Activated CD8-positive, alpha-beta T cell treated with anti-CD3 and anti-CD28 coated beads for 36 hours (primary cell): Measurements from ENCODE around the gene SCYL3. TPM values are rescaled to one million over a fixed set of nuclear protein-coding genes. Genes with fewer than 3 reads are reported as not detected.
"Not testable (repeated sequence)": the region's sequence is repeated elsewhere in the genome, so short reads cannot be mapped to it uniquely, and the experiment has no call there.

Experiments
- ATAC-seq: fragments of 200-7000 bp; cut with Tn5 transposase; one replicate; pipeline ENCODE4 v1.10.0; 2021; ENCODE audit warnings: mild to moderate bottlenecking, moderate library complexity
- CTCF ChIA-PET: fragments of 350-600 bp; sonication (Branson Sonifier 250); formaldehyde crosslinking; loops from one replicate; lab custom pipeline; 2021; ENCODE audit warnings: antibody characterized with exemption; lab: Charles Lee
- POLR2A ChIA-PET: fragments of 350-600 bp; sonication (Branson Sonifier 250); formaldehyde crosslinking; loops from one replicate; lab custom pipeline; 2021; ENCODE audit warnings: antibody characterized with exemption; lab: Charles Lee
- DNase-seq: peaks from one replicate; pipeline ENCODE4 v3.0.0-alpha.2; 2020
- H3K27ac Mint-ChIP-seq: one replicate; pipeline ENCODE4 v1.8.0; 2021; ENCODE audit warnings: mild to moderate bottlenecking, mixed read lengths
- H3K27me3 Mint-ChIP-seq: one replicate; pipeline ENCODE4 v1.8.0; 2021; ENCODE audit warnings: mixed read lengths
- H3K36me3 Mint-ChIP-seq: one replicate; pipeline ENCODE4 v1.8.0; 2021; ENCODE audit warnings: low read depth, mixed read lengths
- H3K4me1 Mint-ChIP-seq: one replicate; pipeline ENCODE4 v1.8.0; 2021; ENCODE audit warnings: low read depth, mixed read lengths
- H3K4me3 Mint-ChIP-seq: one replicate; pipeline ENCODE4 v1.8.0; 2021; ENCODE audit warnings: mild to moderate bottlenecking, moderate library complexity, mixed read lengths
- H3K9me3 Mint-ChIP-seq: one replicate; pipeline ENCODE4 v1.8.0; 2021; ENCODE audit warnings: mixed read lengths
- CTCF ChIP-seq: fragments of 200-600 bp; IDR thresholded peaks from one replicate; pipeline ENCODE4 v1.8.0; 2022; ENCODE audit warnings: antibody characterized with exemption, mild to moderate bottlenecking
- intact Hi-C: fragments of 100-400 bp; cut with micrococcal nuclease; formaldehyde crosslinking; loops from one replicate; pipeline ENCODE4 v1.10.0; 2022
- total RNA-seq, 2 experiments: library from RNA; stranded (reverse); gene quantifications; one replicate each; pipeline ENCODE4 v1.2.3, GENCODE V29; 2021

SCYL3 gene
- total RNA-seq, 2 experiments from 2014 or later, result 7.7 to 8.4 TPM

DNA sequence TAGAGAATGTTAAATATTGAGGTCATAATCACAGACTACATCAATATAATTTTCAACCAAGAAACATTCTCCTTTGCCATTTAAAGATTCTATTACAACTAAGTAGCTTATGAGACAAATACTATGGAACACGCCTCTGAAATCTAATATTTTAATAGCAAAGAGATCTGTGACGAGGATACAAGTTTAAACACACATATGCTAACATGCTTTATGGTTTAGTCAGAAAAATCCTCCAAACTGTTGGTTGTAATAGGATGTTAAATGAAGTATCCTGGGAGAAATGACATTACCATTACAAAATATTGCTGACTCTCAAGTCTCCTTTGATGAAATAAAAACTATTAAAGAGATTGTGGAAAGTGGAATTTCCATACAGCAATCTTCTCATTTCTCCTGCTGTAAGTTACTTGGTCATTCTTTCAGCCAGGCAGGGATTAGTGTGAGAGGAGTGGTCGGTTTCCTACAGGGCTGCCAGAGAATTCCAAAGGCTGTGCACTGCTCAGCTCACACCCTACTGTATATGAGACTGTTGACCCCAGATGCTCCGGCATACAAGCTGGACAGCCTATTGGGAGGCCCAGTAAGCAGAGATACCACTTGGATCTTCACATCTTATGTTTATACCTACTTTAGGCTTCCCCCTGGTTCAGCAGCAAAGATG, 26.6 kb downstream of the SCYL3 start:
- Mint-ChIP-seq H3K27me3 (no peaks in the 10 kb centered on the region), H3K4me1 (no peaks in the 10 kb centered on the region), H3K4me3 (no peak overlapping the region), H3K36me3 (peaks cover 59% of the 10 kb centered on the region), H3K9me3 (no peaks in the 10 kb centered on the region), H3K27ac (no peak overlapping the region)
- no peak for ATAC-seq
- POLR2A ChIA-PET, result no interaction called here
- intact Hi-C loops, result no loop called here
- CTCF ChIA-PET, result no interaction called here
- no peak for DNase-seq
- TF ChIP-seq CTCF, result no peak

DNA sequence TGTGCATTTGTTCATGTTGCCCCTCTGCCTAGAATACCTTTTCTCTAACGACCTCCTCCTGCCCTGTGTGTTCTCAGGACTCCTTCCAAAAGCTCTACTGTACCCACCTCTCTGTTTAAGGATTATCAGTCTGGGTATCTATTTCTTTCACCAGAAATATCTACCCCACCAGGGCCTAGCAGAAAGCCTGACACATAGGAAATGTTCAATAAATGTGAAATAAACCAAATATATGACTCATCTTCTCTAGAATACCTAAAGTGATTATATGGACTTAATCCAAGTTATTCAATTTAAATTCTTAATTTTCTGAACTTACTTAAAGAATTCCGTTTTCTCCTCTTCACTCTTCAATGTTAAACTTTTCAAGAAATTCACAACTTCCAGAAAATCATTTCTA, 27.1 kb downstream of the SCYL3 start:
- no peak for TF ChIP-seq CTCF
- ChIA-PET POLR2A (no interaction called here), CTCF (no interaction called here)
- Mint-ChIP-seq H3K27me3 (no peaks in the 10 kb centered on the region), H3K4me1 (no peaks in the 10 kb centered on the region), H3K27ac (no peak overlapping the region), H3K36me3 (peaks cover 55% of the 10 kb centered on the region), H3K4me3 (no peak overlapping the region), H3K9me3 (no peaks in the 10 kb centered on the region)
- ATAC-seq, result no peak
- intact Hi-C loops, result no loop called here
- DNase-seq, result no peak

GRCh38 chr1:169864531-169864930, 29.2 kb downstream of the SCYL3 start:
- CTCF ChIA-PET, H3K27me3 Mint-ChIP-seq, H3K4me3 Mint-ChIP-seq, H3K27ac Mint-ChIP-seq, intact Hi-C loops, H3K9me3 Mint-ChIP-seq, ATAC-seq, DNase-seq, H3K4me1 Mint-ChIP-seq: not testable (repeated sequence)
- H3K36me3 Mint-ChIP-seq, result peaks cover 52% of the 10 kb centered on the region
- POLR2A ChIA-PET, result interaction anchor here (1.2 to 1.4 kb wide), 2 partner anchors 8 to 31 kb away, joined by 3 read pairs; no protein-coding TSS in a partner anchor

- Mint-ChIP-seq H3K27me3 (no peaks in the 10 kb centered on the region), H3K4me1 (no peaks in the 10 kb centered on the region), H3K4me3 (no peak overlapping the region), H3K27ac (no peak overlapping the region), H3K9me3 (no peaks in the 10 kb centered on the region), H3K36me3 (peaks cover 42% of the 10 kb centered on the region)
- TF ChIP-seq CTCF, result no peak
- DNase-seq (no peak), ATAC-seq (no peak)
- ChIA-PET POLR2A (no interaction called here), CTCF (interaction anchor here (1.1 kb wide), 1 partner anchor 314 kb away, joined by 3 read pairs; no protein-coding TSS in a partner anchor)
- intact Hi-C loops, result no loop called here
Observed at GRCh38 chr1:169860750-169861149, 32.9 kb downstream of the SCYL3 start.

DNA sequence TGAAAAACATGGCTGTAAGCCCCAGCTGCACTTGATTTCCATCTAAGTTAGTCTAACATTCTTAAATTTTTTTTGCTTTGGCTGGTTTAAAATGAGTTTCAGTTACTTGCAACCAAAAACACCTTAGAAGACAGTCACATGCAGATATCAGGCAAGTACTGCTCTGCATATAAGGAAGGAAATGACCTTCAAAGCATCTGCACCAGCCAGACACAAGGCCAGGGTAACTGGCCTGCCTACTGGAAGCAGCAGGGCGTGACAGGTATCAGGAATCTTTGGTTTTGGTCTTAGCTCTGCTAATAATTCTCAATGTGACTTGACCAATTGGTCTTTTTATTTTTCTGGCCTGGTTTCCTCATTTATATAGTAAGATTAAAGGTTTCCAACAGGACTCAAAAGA, 33.5 kb downstream of the SCYL3 start:
- H3K36me3 Mint-ChIP-seq, result peaks cover 39% of the 10 kb centered on the region

More for the DNA sequence above, 33.5 kb downstream of the SCYL3 start:
- H3K4me3 Mint-ChIP-seq, result no peak overlapping the region
- ChIA-PET POLR2A (no interaction called here), CTCF (interaction anchor here (1.1 kb wide), 1 partner anchor 314 kb away, joined by 3 read pairs; no protein-coding TSS in a partner anchor)
- TF ChIP-seq CTCF, result no peak
- no peak for ATAC-seq
- H3K27ac Mint-ChIP-seq, result no peak overlapping the region
- H3K4me1 Mint-ChIP-seq, result no peaks in the 10 kb centered on the region
- no peaks in the 10 kb centered on the region for H3K27me3 Mint-ChIP-seq
- no peak for DNase-seq
- no peaks in the 10 kb centered on the region for H3K9me3 Mint-ChIP-seq
- intact Hi-C loops, result no loop called here
